Activated CD4-positive, alpha-beta T cell treated with anti-CD3 and anti-CD28 coated beads, Interleukin-2, amount 50 U/mL, for 48 hours (primary cell): Measurements from ENCODE around the gene ADK.
"Not testable (repeated sequence)": the region's sequence is repeated elsewhere in the genome, so short reads cannot be mapped to it uniquely, and the experiment has no call there.

Experiments used
- DNase-seq, 2 experiments: peaks; one replicate each; pipeline ENCODE4 v3.0.0-alpha.2; 2020

The ADK gene

GRCh38 chr10:74188617-74189016 is 37.6 kb downstream of the ADK start:
- not testable (repeated sequence) for DNase-seq

- no peak for DNase-seq
Observed at GRCh38 chr10:74189999-74190421, 39.0 kb downstream of the ADK start.

GRCh38 chr10:74190494-74190893 is 39.5 kb downstream of the ADK start:
- no peak for DNase-seq

- no peak for DNase-seq
Observed at GRCh38 chr10:74194545-74194944, 43.5 kb downstream of the ADK start.

- no peak for DNase-seq
Observed at GRCh38 chr10:74194999-74195398, 44.0 kb downstream of the ADK start.

GRCh38 chr10:74199315-74199714 is 48.3 kb downstream of the ADK start:
- no peak for DNase-seq

- no peak for DNase-seq
Observed at GRCh38 chr10:74202356-74202755, 51.3 kb downstream of the ADK start.

- DNase-seq = no peak
Observed at GRCh38 chr10:74206746-74207145, 55.7 kb downstream of the ADK start.

GRCh38 chr10:74207691-74208480 is 56.9 kb downstream of the ADK start:
- DNase-seq = no peak

GRCh38 chr10:74208997-74209396 is 58.0 kb downstream of the ADK start:
- no peak for DNase-seq

GRCh38 chr10:74213019-74213418 is 62.0 kb downstream of the ADK start:
- DNase-seq = no peak

- DNase-seq = peak; percentile 38 to 52
Observed at GRCh38 chr10:74213571-74214162, 62.6 kb downstream of the ADK start.

GRCh38 chr10:74217110-74217509 is 66.1 kb downstream of the ADK start:
- DNase-seq = not testable (repeated sequence)

GRCh38 chr10:74222467-74222866 is 71.4 kb downstream of the ADK start:
- DNase-seq = not testable (repeated sequence)

- DNase-seq = no peak
Observed at GRCh38 chr10:74223755-74224529, 72.9 kb downstream of the ADK start.

- DNase-seq = no peak
Observed at GRCh38 chr10:74227697-74228424, 76.8 kb downstream of the ADK start.

GRCh38 chr10:74231375-74231774 is 80.4 kb downstream of the ADK start:
- DNase-seq = no peak

- no peak for DNase-seq
Observed at GRCh38 chr10:74233281-74233680, 82.3 kb downstream of the ADK start.

GRCh38 chr10:74234569-74234968 is 83.5 kb downstream of the ADK start:
- no peak for DNase-seq

GRCh38 chr10:74238031-74238431 is 87.0 kb downstream of the ADK start:
- DNase-seq = no peak

- DNase-seq = no peak
Observed at GRCh38 chr10:74238516-74238915, 87.5 kb downstream of the ADK start.

- no peak for DNase-seq
Observed at GRCh38 chr10:74243067-74243466, 92.0 kb downstream of the ADK start.

GRCh38 chr10:74244097-74244685 is 93.2 kb downstream of the ADK start:
- DNase-seq = no peak
